ENCODE measurements around the gene KCNQ2.

The KCNQ2 gene

GRCh38 chr20:63469713-63470101 is 2.7 kb downstream of the KCNQ2 start:
- no peak for FAIRE-seq

- no peak for FAIRE-seq
These were observed 3.3 kb downstream of the KCNQ2 start for GRCh38 chr20:63469019-63469712.

- no peak for FAIRE-seq
These were observed 4.0 kb downstream of the KCNQ2 start for GRCh38 chr20:63468421-63468820.

GRCh38 chr20:63467294-63468083 is 5.0 kb downstream of the KCNQ2 start:
- FAIRE-seq = no peak

GRCh38 chr20:63466861-63467260 is 5.6 kb downstream of the KCNQ2 start:
- FAIRE-seq = no peak

GRCh38 chr20:63466250-63466825 is 6.1 kb downstream of the KCNQ2 start:
- FAIRE-seq = no peak

GRCh38 chr20:63465380-63466249 is 6.8 kb downstream of the KCNQ2 start:
- no peak for FAIRE-seq

GRCh38 chr20:63464289-63464635 is 8.2 kb downstream of the KCNQ2 start:
- FAIRE-seq = no peak

- FAIRE-seq = no peak
These were observed 8.8 kb downstream of the KCNQ2 start for GRCh38 chr20:63463400-63464288.

- FAIRE-seq = no peak
These were observed 10.2 kb downstream of the KCNQ2 start for GRCh38 chr20:63462244-63462643.

GRCh38 chr20:63461104-63461763 is 11.2 kb downstream of the KCNQ2 start:
- no peak for FAIRE-seq

- no peak for FAIRE-seq
These were observed 13.4 kb downstream of the KCNQ2 start for GRCh38 chr20:63459070-63459380.

GRCh38 chr20:63458170-63459069 is 14.0 kb downstream of the KCNQ2 start:
- no peak for FAIRE-seq

- FAIRE-seq = no peak
These were observed 14.7 kb downstream of the KCNQ2 start for GRCh38 chr20:63457737-63458136.

- FAIRE-seq = no peak
These were observed 15.8 kb downstream of the KCNQ2 start for GRCh38 chr20:63456429-63457284.

GRCh38 chr20:63455568-63455859 is 16.9 kb downstream of the KCNQ2 start:
- FAIRE-seq = no peak

- no peak for FAIRE-seq
These were observed 17.5 kb downstream of the KCNQ2 start for GRCh38 chr20:63454731-63455567.

GRCh38 chr20:63452821-63453523 is 19.5 kb downstream of the KCNQ2 start:
- no peak for FAIRE-seq
